GM18909 (cell line): ENCODE measurements around the gene MDGA2.
"Not testable (repeated sequence)": the region's sequence is repeated elsewhere in the genome, so short reads cannot be mapped to it uniquely, and the experiment has no call there.

Experiments
- ATAC-seq: cut with Tn5 transposase; IDR thresholded peaks from one replicate; pipeline ENCODE4 v1.9.1; 2021; ENCODE audit warnings: mild to moderate bottlenecking; ENCODE audit not compliant: unreplicated experiment, poor library complexity

MDGA2 gene

GRCh38 chr14:47626151-47627035 lies 49.0 kb downstream of the MDGA2 start:
- no peak for ATAC-seq

- not testable (repeated sequence) for ATAC-seq
Observed at GRCh38 chr14:47624126-47624525, 51.3 kb downstream of the MDGA2 start.

GRCh38 chr14:47619392-47619791 lies 56.0 kb downstream of the MDGA2 start:
- no peak for ATAC-seq

- ATAC-seq: no peak
Observed at GRCh38 chr14:47606566-47606965, 68.8 kb downstream of the MDGA2 start.

- peak; percentile 56 for ATAC-seq
Observed at GRCh38 chr14:47596860-47597259, 78.5 kb downstream of the MDGA2 start.

GRCh38 chr14:47596232-47596631 lies 79.2 kb downstream of the MDGA2 start:
- peak; percentile 88 for ATAC-seq

GRCh38 chr14:47595552-47595951 lies 79.9 kb downstream of the MDGA2 start:
- no peak for ATAC-seq

GRCh38 chr14:47590767-47591495 lies 84.5 kb downstream of the MDGA2 start:
- no peak for ATAC-seq

- ATAC-seq: no peak
Observed at GRCh38 chr14:47585447-47585846, 90.0 kb downstream of the MDGA2 start.

GRCh38 chr14:47567273-47567672 lies 108.1 kb downstream of the MDGA2 start:
- ATAC-seq: no peak

- ATAC-seq: no peak
Observed at GRCh38 chr14:47557894-47558293, 117.5 kb downstream of the MDGA2 start.

GRCh38 chr14:47555333-47555732 lies 120.1 kb downstream of the MDGA2 start:
- no peak for ATAC-seq

GRCh38 chr14:47549886-47550285 lies 125.5 kb downstream of the MDGA2 start:
- no peak for ATAC-seq

GRCh38 chr14:47543459-47543858 lies 131.9 kb downstream of the MDGA2 start:
- ATAC-seq: no peak

- no peak for ATAC-seq
Observed at GRCh38 chr14:47541662-47542061, 133.7 kb downstream of the MDGA2 start.

GRCh38 chr14:47539031-47539461 lies 136.4 kb downstream of the MDGA2 start:
- no peak for ATAC-seq

GRCh38 chr14:47536341-47536740 lies 139.1 kb downstream of the MDGA2 start:
- no peak for ATAC-seq

GRCh38 chr14:47526591-47527244 lies 148.7 kb downstream of the MDGA2 start:
- ATAC-seq: no peak

- ATAC-seq: no peak
Observed at GRCh38 chr14:47524524-47524923, 150.9 kb downstream of the MDGA2 start.

- ATAC-seq: no peak
Observed at GRCh38 chr14:47520382-47520781, 155.0 kb downstream of the MDGA2 start.

GRCh38 chr14:47511829-47512228 lies 163.6 kb downstream of the MDGA2 start:
- ATAC-seq: no peak
